GM23338 (cell line): Measurements from ENCODE around the gene FOXC2. TPM values are rescaled to one million over a fixed set of nuclear protein-coding genes. Genes with fewer than 3 reads are reported as not detected.

Experiments used
- ATAC-seq: fragments of 200-7000 bp; cut with Tn5 transposase; 3 replicates; pipeline ENCODE4 v1.9.1; 2020
- DNase-seq: peaks from one replicate; pipeline ENCODE4 v3.0.0-alpha.2; 2015; ENCODE audit warnings: low spot score
- H2AFZ ChIP-seq: fragments of 200-600 bp; sonication (generic); 2 replicates; pipeline ENCODE4 v1.8.0; 2016; ENCODE audit warnings: antibody characterized with exemption, mild to moderate bottlenecking, moderate library complexity
- H3F3A ChIP-seq: fragments of 200-600 bp; sonication (generic); replicated peaks from 2 replicates; pipeline ENCODE4 v1.8.0; 2017; ENCODE audit warnings: antibody characterized with exemption, mixed run types, low read depth
- H3K27ac ChIP-seq: fragments of 200-600 bp; sonication (generic); 2 replicates; pipeline ENCODE4 v1.6.1; 2016; ENCODE audit warnings: low read depth
- H3K27me3 ChIP-seq: fragments of 200-600 bp; sonication (generic); 2 replicates; pipeline ENCODE4 v1.8.0; 2016; ENCODE audit warnings: mild to moderate bottlenecking, mixed run types, moderate library complexity; ENCODE audit not compliant: insufficient read depth
- H3K36me3 ChIP-seq: fragments of 200-600 bp; sonication (generic); 2 replicates; pipeline ENCODE4 v1.8.0; 2016; ENCODE audit warnings: mild to moderate bottlenecking; ENCODE audit not compliant: insufficient read depth
- H3K4me1 ChIP-seq: fragments of 200-600 bp; sonication (generic); 2 replicates; pipeline ENCODE4 v1.8.0; 2016; ENCODE audit warnings: mild to moderate bottlenecking, moderate library complexity; ENCODE audit not compliant: insufficient read depth
- H3K4me2 ChIP-seq: fragments of 200-600 bp; sonication (generic); 2 replicates; pipeline ENCODE4 v1.7.1; 2017; ENCODE audit warnings: mixed run types
- H3K4me3 ChIP-seq: fragments of 200-600 bp; sonication (generic); 2 replicates; pipeline ENCODE4 v1.6.1; 2016; ENCODE audit warnings: mixed run types
- H3K79me2 ChIP-seq: fragments of 200-600 bp; sonication (generic); replicated peaks from 2 replicates; pipeline ENCODE4 v1.8.0; 2017; ENCODE audit warnings: mild to moderate bottlenecking; ENCODE audit not compliant: insufficient read depth
- H3K9me2 ChIP-seq: fragments of 200-600 bp; sonication (generic); 2 replicates; pipeline ENCODE4 v1.8.0; 2017; ENCODE audit not compliant: insufficient read depth
- H4K20me1 ChIP-seq: fragments of 200-600 bp; sonication (generic); replicated peaks from 2 replicates; pipeline ENCODE4 v1.8.0; 2017; ENCODE audit warnings: mild to moderate bottlenecking; ENCODE audit not compliant: insufficient read depth
- H3K27ac Mint-ChIP-seq: 2 replicates; pipeline ENCODE4 v1.8.0; 2020; ENCODE audit warnings: inconsistent platforms, mild to moderate bottlenecking, moderate library complexity, mixed read lengths
- H3K27me3 Mint-ChIP-seq: 3 replicates; pipeline ENCODE4 v1.8.0; 2022; ENCODE audit warnings: low read depth, mild to moderate bottlenecking, moderate library complexity, mixed read lengths, inconsistent platforms; ENCODE audit not compliant: insufficient read depth, poor library complexity
- H3K36me3 Mint-ChIP-seq: 3 replicates; pipeline ENCODE4 v1.8.0; 2021; ENCODE audit warnings: low read depth, mild to moderate bottlenecking, inconsistent platforms, moderate library complexity, mixed read lengths
- H3K4me1 Mint-ChIP-seq: 3 replicates; pipeline ENCODE4 v1.8.0; 2020; ENCODE audit warnings: mild to moderate bottlenecking, inconsistent platforms, mixed read lengths
- H3K4me3 Mint-ChIP-seq: 3 replicates; pipeline ENCODE4 v1.8.0; 2021; ENCODE audit warnings: moderate library complexity, mild to moderate bottlenecking, inconsistent platforms, mixed read lengths
- H3K9me3 Mint-ChIP-seq: 3 replicates; pipeline ENCODE4 v1.8.0; 2020; ENCODE audit warnings: moderate library complexity, mild to moderate bottlenecking, inconsistent platforms, mixed read lengths
- CREB1 ChIP-seq: fragments of 250-450 bp; sonication (Bioruptor Pico); IDR thresholded peaks from 2 replicates; pipeline ENCODE4 v1.5.0; 2020; ENCODE audit warnings: low read depth, mild to moderate bottlenecking, moderate library complexity
- CTCF ChIP-seq, 2 experiments: fragments of 200-600 bp in 1 of 2; sonication (generic) in 1 of 2; conservative IDR thresholded peaks; 2 replicates each; pipeline versions ENCODE4 v1.5.1 to v1.6.1; 2016 to 2017; ENCODE audit warnings: antibody characterized with exemption in 2 of 2, low read depth in 2 of 2, mild to moderate bottlenecking in 2 of 2, moderate library complexity in 1 of 2
- ETS1 ChIP-seq: IDR thresholded peaks from 2 replicates; pipeline ENCODE4 v1.6.1; 2016; ENCODE audit warnings: antibody characterized with exemption
- EZH2 ChIP-seq: fragments of 200-600 bp; sonication (generic); IDR thresholded peaks from one replicate; pipeline ENCODE4 v1.8.0; 2017; ENCODE audit warnings: antibody characterized with exemption, mild to moderate bottlenecking, low read depth; ENCODE audit not compliant: unreplicated experiment
- EZH2phosphoT487 ChIP-seq: fragments of 200-600 bp; sonication (generic); IDR thresholded peaks from one replicate; pipeline ENCODE4 v1.8.1; 2018; ENCODE audit warnings: antibody characterized with exemption; ENCODE audit not compliant: unreplicated experiment
- JUNB ChIP-seq: IDR thresholded peaks from one replicate; pipeline ENCODE4 v1.6.1; 2016; ENCODE audit warnings: antibody characterized with exemption; ENCODE audit not compliant: unreplicated experiment
- NANOG ChIP-seq: IDR thresholded peaks from 2 replicates; pipeline ENCODE4 v1.6.1; 2016; ENCODE audit warnings: antibody characterized with exemption, borderline replicate concordance
- POLR2AphosphoS5 ChIP-seq: IDR thresholded peaks from 2 replicates; pipeline ENCODE4 v1.6.1; 2016; ENCODE audit warnings: antibody characterized with exemption, low read depth
- REST ChIP-seq: IDR thresholded peaks from one replicate; pipeline ENCODE4 v1.6.1; 2018; ENCODE audit warnings: antibody characterized with exemption; ENCODE audit not compliant: unreplicated experiment
- STAT1 ChIP-seq: IDR thresholded peaks from one replicate; pipeline ENCODE4 v1.6.1; 2016; ENCODE audit warnings: antibody characterized with exemption; ENCODE audit not compliant: unreplicated experiment
- ZNF114 ChIP-seq: fragments of 250-450 bp; sonication (Bioruptor Pico); IDR thresholded peaks from 2 replicates; pipeline ENCODE4 v1.5.0; 2020; ENCODE audit warnings: mild to moderate bottlenecking, moderate library complexity
- ZNF331 ChIP-seq: fragments of 250-450 bp; sonication (Bioruptor Pico); IDR thresholded peaks from 2 replicates; pipeline ENCODE4 v1.5.0; 2020; ENCODE audit warnings: low read depth, mild to moderate bottlenecking, moderate library complexity
- ZNF462 ChIP-seq: fragments of 250-450 bp; sonication (Bioruptor Pico); IDR thresholded peaks from 2 replicates; pipeline ENCODE4 v1.5.0; 2020; ENCODE audit warnings: mild to moderate bottlenecking, moderate library complexity
- polyA plus RNA-seq: library from polyadenylated mRNA; unstranded; fragments of >200 nt; fragmentation: Nextera tagmentation; extraction: Ambion mirVana; gene quantifications from 2 replicates; pipeline ENCODE4 v1.2.1, GENCODE V29; 2016
- total RNA-seq: library from RNA; depleted of rRNA; stranded (reverse); fragments of >200 nt; shearing (Covaris generic); gene quantifications from 2 replicates; pipeline ENCODE4 v1.2.3, GENCODE V29; 2014

FOXC2 gene
- total and polyA plus RNA-seq, 2 experiments from 2014 or later = 0.16 TPM; not detected in 1

GRCh38 chr16:86616906-86617305 is 50.3 kb downstream of the FOXC2 start:
- Histone ChIP-seq H3F3A (no peaks in the 10 kb centered on the region), H3K27ac (no peak overlapping the region), H3K27me3 (no peaks in the 10 kb centered on the region), H2AFZ (no peak overlapping the region), H3K9me2 (no peaks in the 10 kb centered on the region), H3K4me1 (peaks cover 6% of the 10 kb centered on the region; the same call in 1 of the 2 replicates), H4K20me1 (no peaks in the 10 kb centered on the region), H3K4me3 (no peak overlapping the region), H3K4me2 (no peak overlapping the region), H3K36me3 (no peaks in the 10 kb centered on the region), H3K79me2 (no peaks in the 10 kb centered on the region)
- no peak for TF ChIP-seq POLR2AphosphoS5
- no peak for TF ChIP-seq EZH2phosphoT487
- TF ChIP-seq CTCF (conservative IDR thresholded peaks at IDR 0.05; ENCODE audit: low read depth in 2 of 2) = no peak
- TF ChIP-seq NANOG = no peak
- no peak for TF ChIP-seq ETS1
- no peak for TF ChIP-seq EZH2
- no peak for TF ChIP-seq ZNF462 (CRISPR knock-in tag)
- TF ChIP-seq ZNF114 (CRISPR knock-in tag) = no peak
- TF ChIP-seq ZNF331 = no peak
- TF ChIP-seq JUNB = no peak
- TF ChIP-seq CREB1 = no peak
- no peak for TF ChIP-seq STAT1
- no peak for TF ChIP-seq REST
- no peak for DNase-seq
- Mint-ChIP-seq H3K9me3 (no peaks in the 10 kb centered on the region), H3K36me3 (no peaks in the 10 kb centered on the region; the same call in 2 of the 3 replicates), H3K4me1 (peaks cover 21% of the 10 kb centered on the region), H3K27ac (no peak overlapping the region), H3K27me3 (peaks cover 9% of the 10 kb centered on the region), H3K4me3 (no peak overlapping the region)
- no peak for ATAC-seq
